Upper lobe of left lung (tissue), 6 donors: ENCODE data around the gene WDR45B. TPM values are rescaled to one million over a fixed set of nuclear protein-coding genes. Genes with fewer than 3 reads are reported as not detected.

Experiments used
- ATAC-seq, 2 donors: fragments of 200-7000 bp; cut with Tn5 transposase; one replicate each; pipeline ENCODE4 v1.9.1; 2022; ENCODE audit warnings: mild to moderate bottlenecking in 2 of 2, moderate library complexity in 2 of 2; ENCODE audit not compliant: low FRiP score in 2 of 2
- DNase-seq, 2 donors: peaks; one replicate each; pipeline ENCODE4 v3.0.0-alpha.2; 2019 to 2020
- H3K27ac ChIP-seq, 4 donors: fragments of 200-600 bp; sonication (generic); one replicate each; pipeline ENCODE4 v1.5.1; 2016 to 2019
- H3K27me3 ChIP-seq, 4 donors: fragments of 200-600 bp; sonication (generic); one replicate each; pipeline ENCODE4 v1.5.1; 2017 to 2019
- H3K36me3 ChIP-seq, 4 donors: fragments of 200-600 bp; sonication (generic); one replicate each; pipeline ENCODE4 v1.5.1; 2016 to 2019
- H3K4me1 ChIP-seq, 4 donors: fragments of 200-600 bp; sonication (generic); one replicate each; pipeline ENCODE4 v1.5.1; 2018 to 2019
- H3K4me3 ChIP-seq, 4 donors: fragments of 200-600 bp; sonication (generic); one replicate each; pipeline ENCODE4 v1.5.1; 2017 to 2019; ENCODE audit warnings: mild to moderate bottlenecking in 2 of 4, moderate library complexity in 1 of 4
- H3K9me3 ChIP-seq, 4 donors: fragments of 200-600 bp; sonication (generic); one replicate each; pipeline ENCODE4 v1.5.1; 2018 to 2019
- CTCF ChIP-seq, 6 experiments: fragments of 450-650 bp in 4 of 6; fragments of 200-600 bp in 2 of 6; sonication (generic) in 2 of 6; IDR thresholded peaks; one replicate each; pipeline ENCODE4 v1.5.1; 2016 to 2019; ENCODE audit warnings: antibody characterized with exemption in 6 of 6
- EP300 ChIP-seq, 4 donors: sonication (generic); formaldehyde crosslinking; IDR thresholded peaks; one replicate each; pipeline ENCODE4 v1.5.1; 2017; ENCODE audit warnings: antibody characterized with exemption in 4 of 4, control low read depth in 2 of 4
- POLR2A ChIP-seq, 4 donors: fragments of 450-650 bp; IDR thresholded peaks; one replicate each; pipeline ENCODE4 v1.5.1; 2016 to 2017; ENCODE audit warnings: antibody characterized with exemption in 4 of 4, mild to moderate bottlenecking in 2 of 4
- POLR2AphosphoS5 ChIP-seq, 2 donors: sonication (generic); formaldehyde crosslinking; IDR thresholded peaks; one replicate each; pipeline ENCODE4 v1.5.1; 2017; ENCODE audit warnings: antibody characterized with exemption in 2 of 2
- WGBS, 2 donors: methylation state at CpG; one replicate each; pipeline ENCODE4 v1.1.5; 2017 to 2018; 5-methylcytosine and 5-hydroxymethylcytosine counted together
- total RNA-seq, 6 donors: library from RNA; depleted of rRNA in 4 of 6; stranded (reverse); fragments of >200 nt in 4 of 6; gene quantifications; one replicate each; pipeline versions ENCODE4 v1.1.0 to v1.2.1, GENCODE V29; 2016 to 2021
- donor health status: DM: no; HTN: no; CAD: no; lungs with moderate emphysema.
- donor health status: DM: no; HTN: yes; CAD: no; lungs with severe emphysema.

WDR45B gene
- total RNA-seq, 6 donors from 2014 or later: 54.9 to 90.0 (median 74.3) TPM

- ATAC-seq: no peak
- no peak for TF ChIP-seq POLR2AphosphoS5 (IDR thresholded peaks at IDR 0.05)
- TF ChIP-seq POLR2A (IDR thresholded peaks at IDR 0.05): no peak
- TF ChIP-seq EP300 (IDR thresholded peaks at IDR 0.05): no peak
- Histone ChIP-seq H3K36me3 (peaks cover 8 to 61% (median 35%) of the 10 kb centered on the region in 4 donors), H3K4me3 (no peak overlapping the region), H3K9me3 (no peaks in the 10 kb centered on the region), H3K4me1 (no peaks in the 10 kb centered on the region), H3K27ac (no peak overlapping the region), H3K27me3 (no peaks in the 10 kb centered on the region)
- 65 to 74% methylated on average over 6 of the region's 6 CpGs for WGBS, 2 donors
- DNase-seq: no peak
Observed at GRCh38 chr17:82631544-82631943, 16.7 kb downstream of the WDR45B start.

- no peak overlapping the region for H3K4me3 ChIP-seq
- no peak for TF ChIP-seq POLR2AphosphoS5 (IDR thresholded peaks at IDR 0.05)
- TF ChIP-seq CTCF (IDR thresholded peaks at IDR 0.05): no peak
- TF ChIP-seq POLR2A (IDR thresholded peaks at IDR 0.05): no peak
- no peak for TF ChIP-seq EP300 (IDR thresholded peaks at IDR 0.05)
- WGBS, 2 donors: 90 to 96% methylated on average over 12 of the region's 12 CpGs
- no peaks in the 10 kb centered on the region for H3K27me3 ChIP-seq
- H3K9me3 ChIP-seq: no peaks in the 10 kb centered on the region
- peaks cover 8 to 73% (median 47%) of the 10 kb centered on the region in 4 donors for H3K36me3 ChIP-seq
- ATAC-seq (no peak), DNase-seq (no peak)
- H3K27ac ChIP-seq: no peak overlapping the region
- no peaks in the 10 kb centered on the region for H3K4me1 ChIP-seq
Observed at GRCh38 chr17:82630212-82630611, 18.0 kb downstream of the WDR45B start.

- H3K9me3 ChIP-seq: no peaks in the 10 kb centered on the region
- peaks cover 8 to 78% (median 52%) of the 10 kb centered on the region in 4 donors for H3K36me3 ChIP-seq
- DNase-seq (no peak), ATAC-seq (no peak)
- TF ChIP-seq CTCF (IDR thresholded peaks at IDR 0.05): no peak
- no peak for TF ChIP-seq POLR2AphosphoS5 (IDR thresholded peaks at IDR 0.05)
- no peaks in the 10 kb centered on the region for H3K27me3 ChIP-seq
- H3K4me1 ChIP-seq: no peaks in the 10 kb centered on the region
- no peak overlapping the region for H3K27ac ChIP-seq
- no peak overlapping the region for H3K4me3 ChIP-seq
- WGBS, 2 donors: 87 to 88% methylated on average over 8 of the region's 8 CpGs
Observed at GRCh38 chr17:82629748-82630147, 18.5 kb downstream of the WDR45B start.

GRCh38 chr17:82627405-82627804, 20.8 kb downstream of the WDR45B start:
- no peak for TF ChIP-seq POLR2AphosphoS5 (IDR thresholded peaks at IDR 0.05)
- H3K27me3 ChIP-seq: no peaks in the 10 kb centered on the region
- no peak overlapping the region for H3K4me3 ChIP-seq
- H3K9me3 ChIP-seq: no peaks in the 10 kb centered on the region
- ATAC-seq (no peak), DNase-seq (no peak)
- 91 to 93% methylated on average over 18 to 21 of the region's 21 CpGs for WGBS, 2 donors
- peaks cover 8 to 83% (median 62%) of the 10 kb centered on the region in 4 donors for H3K36me3 ChIP-seq
- no peaks in the 10 kb centered on the region for H3K4me1 ChIP-seq
- peak overlapping the region in 3 of 4 donors; percentile 32 to 76 (median 51) for H3K27ac ChIP-seq

- H3K27ac ChIP-seq: no peak overlapping the region
- no peak overlapping the region for H3K4me3 ChIP-seq
- H3K36me3 ChIP-seq: peaks cover 14 to 96% (median 79%) of the 10 kb centered on the region in 4 donors
- no peaks in the 10 kb centered on the region for H3K4me1 ChIP-seq
- ATAC-seq (no peak), DNase-seq (no peak)
- TF ChIP-seq EP300 (IDR thresholded peaks at IDR 0.05) (no peak), CTCF (IDR thresholded peaks at IDR 0.05) (no peak), POLR2AphosphoS5 (IDR thresholded peaks at IDR 0.05) (no peak), POLR2A (IDR thresholded peaks at IDR 0.05) (no peak)
- H3K27me3 ChIP-seq: no peaks in the 10 kb centered on the region
- no peaks in the 10 kb centered on the region for H3K9me3 ChIP-seq
- 73 to 81% methylated on average over 15 of the region's 15 CpGs for WGBS, 2 donors
Observed at GRCh38 chr17:82623707-82624106, 24.5 kb downstream of the WDR45B start.

GRCh38 chr17:82619641-82620040, 28.6 kb downstream of the WDR45B start:
- H3K4me1 ChIP-seq: no peaks in the 10 kb centered on the region
- no peaks in the 10 kb centered on the region for H3K27me3 ChIP-seq
- no peak for TF ChIP-seq EP300 (IDR thresholded peaks at IDR 0.05)
- no peak for TF ChIP-seq POLR2AphosphoS5 (IDR thresholded peaks at IDR 0.05)
- TF ChIP-seq CTCF (IDR thresholded peaks at IDR 0.05): no peak
- no peak for TF ChIP-seq POLR2A (IDR thresholded peaks at IDR 0.05)
- H3K27ac ChIP-seq: no peak overlapping the region
- 85 to 96% methylated on average over 9 to 10 of the region's 10 CpGs for WGBS, 2 donors
- H3K9me3 ChIP-seq: no peaks in the 10 kb centered on the region
- peaks cover 28 to 97% (median 81%) of the 10 kb centered on the region in 4 donors for H3K36me3 ChIP-seq
- H3K4me3 ChIP-seq: no peak overlapping the region
- ATAC-seq (no peak), DNase-seq (no peak)
